NCI-H146 treated with DMSO at 0.1 percent for 48 hours (cell line): ENCODE data around the gene CIDEB.

Experiments used
- DNase-seq: peaks from one replicate; lab custom pipeline; 2025; ENCODE audit not compliant: unreplicated experiment; lab: John Stamatoyannopoulos, UW

CIDEB gene

DNA sequence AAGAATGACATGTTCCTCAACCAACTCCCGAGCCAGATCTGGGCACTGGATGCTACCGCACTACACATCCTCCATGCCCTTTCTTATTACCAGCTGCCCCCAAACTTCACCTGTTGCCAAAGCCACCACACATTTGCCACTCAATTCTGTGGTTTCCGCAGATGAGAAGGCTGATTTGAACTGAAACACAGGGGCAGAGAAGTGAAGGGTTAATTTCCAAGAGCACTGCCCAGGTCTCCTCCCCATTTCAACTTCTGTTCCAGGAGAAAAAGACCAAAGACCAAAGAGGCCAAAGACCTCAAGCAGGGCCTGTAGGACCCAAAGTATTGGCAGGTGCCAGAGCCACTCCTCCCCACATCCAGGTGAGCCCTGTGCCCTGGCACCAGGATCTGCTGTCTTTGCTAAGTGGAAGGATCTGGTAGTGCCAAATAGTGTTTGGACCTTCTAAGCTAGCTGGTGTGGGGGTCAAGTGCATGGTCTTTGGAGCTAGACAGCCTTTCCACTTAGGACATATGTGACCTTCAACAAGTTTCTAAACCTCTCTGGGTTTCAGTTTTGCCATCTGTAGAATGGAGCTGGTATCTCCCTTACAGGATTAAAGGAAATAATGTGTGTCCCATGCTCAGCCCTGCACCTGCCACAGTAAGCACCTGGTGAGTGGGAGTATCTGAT lies 16.2 kb downstream of the CIDEB start:
- DNase-seq = no peak

DNA sequence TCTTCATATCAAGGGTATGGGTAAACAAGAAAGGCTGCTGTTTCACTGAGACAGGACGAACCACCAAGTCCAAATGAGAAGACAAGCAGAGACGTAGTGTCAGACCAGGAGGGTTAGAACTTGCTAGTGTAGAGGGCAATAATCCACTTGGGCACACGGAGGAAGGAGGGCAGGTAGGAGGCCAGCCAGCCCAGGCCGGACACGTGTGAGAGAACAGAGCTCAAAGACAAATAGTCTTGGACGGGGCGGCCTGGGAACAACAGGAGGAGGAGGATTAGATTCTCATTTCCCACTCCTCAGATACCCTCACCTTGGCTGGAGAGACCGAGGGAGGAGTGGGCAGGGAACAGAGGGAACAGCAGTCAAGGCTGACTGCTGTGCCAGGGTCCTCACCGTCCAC lies 17.0 kb downstream of the CIDEB start:
- no peak for DNase-seq

DNA sequence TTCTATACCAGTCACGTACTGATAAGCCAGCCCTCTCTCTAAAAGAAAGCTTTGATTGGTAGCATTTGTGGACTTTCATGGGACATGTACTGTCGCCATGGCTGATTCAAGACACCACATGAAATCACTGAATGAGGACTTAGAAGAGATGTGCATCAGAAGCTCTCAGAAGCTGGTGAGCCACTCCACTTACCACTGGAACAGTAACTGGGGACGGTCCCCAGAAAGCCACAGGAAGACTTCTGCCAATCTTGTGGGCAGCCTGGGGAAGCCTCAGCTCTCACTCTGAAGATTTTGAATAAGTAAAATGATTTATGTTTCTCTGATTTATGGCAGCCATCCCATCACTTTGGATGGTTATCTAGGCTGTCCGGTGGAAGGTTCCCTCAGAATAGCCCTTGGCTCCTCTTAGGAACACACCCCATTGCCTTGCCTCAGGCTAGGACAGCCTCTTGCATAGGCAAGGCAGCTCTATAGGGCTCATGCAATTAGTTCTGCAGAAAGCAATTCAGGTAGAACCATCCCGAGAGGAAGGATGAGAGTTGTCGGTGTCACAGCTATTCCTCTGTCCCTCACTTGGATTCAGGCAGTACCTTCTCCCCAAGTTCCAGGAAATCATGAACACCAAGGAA lies 18.0 kb downstream of the CIDEB start:
- no peak for DNase-seq

DNA sequence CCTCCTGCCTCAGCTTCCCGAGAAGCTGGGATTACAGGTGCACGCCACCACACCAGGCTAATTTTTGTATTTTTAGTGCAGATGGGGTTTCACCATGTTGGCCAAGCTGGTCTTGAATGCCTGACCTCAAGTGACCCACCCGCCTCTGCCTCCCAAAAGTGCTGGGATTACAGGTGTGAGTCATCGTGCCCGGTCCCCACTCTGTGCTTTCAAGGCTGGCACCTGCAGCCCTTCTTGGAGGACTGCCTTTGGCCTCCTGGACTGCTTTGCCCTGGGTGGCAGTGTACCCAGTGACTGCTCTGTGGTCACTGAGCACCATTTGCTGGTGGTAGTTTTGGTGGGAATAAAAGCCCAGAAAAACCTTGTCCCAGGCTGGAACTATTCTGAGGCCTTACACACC lies 20.8 kb downstream of the CIDEB start:
- no peak for DNase-seq

DNA sequence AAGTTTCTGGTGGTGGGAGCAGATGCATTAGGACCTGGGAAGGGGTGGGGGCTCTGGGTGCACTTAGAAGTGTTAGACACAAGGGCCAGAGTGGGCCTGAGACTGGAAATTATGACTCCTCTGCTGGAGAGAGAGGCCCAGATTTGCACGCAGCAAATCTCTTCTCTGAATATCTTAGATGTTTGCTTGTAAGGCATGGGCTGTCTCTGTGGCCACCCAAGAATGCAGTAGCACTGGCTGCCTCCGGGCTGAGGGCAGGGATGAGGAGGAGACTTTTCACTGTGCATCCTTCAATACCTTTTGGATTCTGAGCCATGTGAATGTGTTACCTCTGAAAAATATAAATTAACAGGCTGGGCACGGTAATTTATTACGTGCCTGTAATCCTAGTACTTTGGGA lies 22.4 kb downstream of the CIDEB start:
- DNase-seq = no peak

DNA sequence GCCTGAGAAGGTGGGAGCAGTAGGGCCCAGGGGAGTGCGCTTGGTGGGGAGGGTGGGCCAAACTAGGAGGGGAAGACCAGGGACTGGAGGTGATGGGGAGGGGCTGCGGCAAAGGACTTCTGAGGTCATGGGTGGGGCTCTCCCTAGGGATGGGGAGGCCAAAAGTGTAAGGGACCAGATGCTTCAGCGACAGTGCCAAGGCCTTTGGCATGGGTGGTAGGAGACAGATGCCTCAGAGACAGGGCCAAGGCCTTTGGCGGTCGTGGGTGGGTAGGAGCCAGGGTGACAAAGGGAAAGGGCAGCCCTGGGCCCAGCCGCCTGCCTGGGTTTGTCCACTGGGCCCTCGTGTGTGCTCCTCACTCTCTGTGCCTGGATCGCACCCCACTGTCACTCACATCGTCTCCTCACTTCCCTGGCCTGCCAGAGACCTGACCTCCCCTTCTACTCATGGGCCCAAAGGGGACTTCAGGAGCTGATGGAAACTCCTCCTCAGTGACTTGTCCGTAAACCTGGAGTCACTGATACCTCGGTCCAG lies 23.2 kb downstream of the CIDEB start:
- DNase-seq = no peak

DNA sequence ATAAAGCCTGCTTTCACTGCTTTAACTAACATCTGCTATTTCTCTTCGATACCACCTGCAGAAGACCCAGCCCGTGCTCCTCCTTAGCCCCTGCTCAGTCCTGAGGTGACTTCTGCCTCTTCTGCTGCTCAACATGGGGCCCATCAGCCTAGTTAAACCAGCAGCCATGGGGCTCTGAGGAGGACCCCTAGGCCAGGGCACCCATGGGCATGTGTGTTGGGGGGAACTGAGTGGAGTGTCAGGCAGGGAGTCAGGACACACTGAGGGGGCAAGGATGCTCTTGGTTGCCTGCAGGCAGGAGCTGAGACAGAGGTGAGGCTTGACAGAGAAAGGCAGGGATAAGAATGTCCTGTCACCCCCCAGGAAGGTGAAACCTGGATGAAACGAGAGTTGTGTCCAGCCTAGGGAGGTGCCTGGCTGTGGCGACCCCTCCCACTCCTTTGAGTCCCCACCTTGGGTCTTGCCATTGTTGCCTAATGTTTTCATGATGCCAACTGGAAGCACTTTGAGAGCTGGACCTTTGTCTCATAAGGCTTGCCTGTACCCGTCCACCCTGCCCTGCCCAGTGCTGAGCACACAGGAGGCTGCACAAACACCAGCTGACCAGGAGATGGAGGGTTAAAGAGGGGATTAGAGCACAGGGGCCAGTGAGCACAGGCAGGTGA lies 23.8 kb downstream of the CIDEB start:
- DNase-seq = no peak

DNA sequence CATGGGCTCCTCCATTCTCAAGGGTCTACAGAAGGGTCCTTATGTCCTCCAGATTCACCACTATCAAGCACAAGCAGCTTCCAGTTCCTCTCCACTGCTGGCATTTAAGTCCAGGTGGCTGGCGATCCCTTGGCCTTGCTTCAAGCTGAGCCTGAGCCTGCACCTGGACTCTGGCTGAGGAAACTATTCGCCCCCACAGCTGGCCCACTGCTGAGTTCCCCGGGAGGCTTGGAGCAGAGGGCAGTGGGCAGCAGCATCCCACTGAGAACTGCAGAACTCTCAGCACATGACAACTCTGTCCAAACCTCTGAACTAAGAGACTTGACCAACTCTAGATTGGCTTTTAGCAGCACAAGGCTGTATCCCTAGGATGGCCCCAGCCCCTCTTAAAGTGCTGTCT lies 25.0 kb downstream of the CIDEB start:
- DNase-seq = no peak

DNA sequence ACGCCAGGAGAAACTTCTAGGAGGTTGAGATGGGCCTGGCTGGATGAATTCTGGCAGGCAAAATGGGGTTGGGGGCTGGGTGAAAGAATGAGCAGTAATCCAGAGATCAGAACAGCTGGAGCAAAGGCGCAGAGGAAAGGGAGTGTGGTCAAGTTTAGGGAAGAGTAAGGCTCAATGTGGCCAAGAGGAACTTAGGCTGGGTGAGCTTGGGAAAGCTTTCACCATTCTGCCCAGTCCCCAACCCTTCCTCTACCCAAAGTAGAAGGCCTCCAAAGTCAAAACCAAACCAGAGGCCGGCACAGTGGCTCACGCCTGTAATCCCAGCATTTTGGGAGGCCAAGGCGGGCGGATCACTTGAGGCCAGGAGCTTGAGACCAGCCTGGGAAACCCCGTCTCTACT lies 26.1 kb downstream of the CIDEB start:
- DNase-seq = no peak

DNA sequence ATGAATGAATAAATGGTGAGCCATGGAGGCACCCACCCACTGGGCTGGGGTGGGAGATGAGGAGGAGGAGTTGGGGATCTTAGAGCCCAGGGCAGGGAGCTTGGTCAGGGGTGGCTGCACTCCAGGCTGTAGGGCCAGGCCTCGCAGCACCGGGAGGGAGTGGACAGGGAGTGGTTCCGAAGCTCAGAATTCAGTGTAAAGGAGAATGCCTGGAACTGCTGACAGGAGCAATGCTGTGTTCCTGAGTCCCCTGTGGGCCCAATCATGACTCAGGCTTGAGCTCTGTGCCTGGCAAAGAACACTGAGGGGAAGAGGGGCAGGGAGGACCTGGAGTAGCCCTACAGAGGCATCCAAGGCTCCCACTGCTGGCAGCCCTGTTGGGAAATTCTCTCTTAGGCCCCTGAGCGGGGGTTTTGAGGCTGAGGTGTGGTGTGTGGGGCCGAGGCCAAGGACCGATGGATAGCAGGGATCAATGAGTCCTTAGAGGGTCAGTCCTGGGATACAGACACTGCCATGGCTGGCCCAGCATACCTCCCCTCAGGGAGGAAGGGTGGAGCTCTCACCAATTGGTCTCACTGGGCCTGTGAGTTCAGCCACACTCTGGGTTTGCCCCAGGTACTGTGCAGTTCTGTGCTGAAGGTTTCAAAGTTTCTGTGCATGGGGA lies 26.8 kb downstream of the CIDEB start:
- DNase-seq = no peak

DNA sequence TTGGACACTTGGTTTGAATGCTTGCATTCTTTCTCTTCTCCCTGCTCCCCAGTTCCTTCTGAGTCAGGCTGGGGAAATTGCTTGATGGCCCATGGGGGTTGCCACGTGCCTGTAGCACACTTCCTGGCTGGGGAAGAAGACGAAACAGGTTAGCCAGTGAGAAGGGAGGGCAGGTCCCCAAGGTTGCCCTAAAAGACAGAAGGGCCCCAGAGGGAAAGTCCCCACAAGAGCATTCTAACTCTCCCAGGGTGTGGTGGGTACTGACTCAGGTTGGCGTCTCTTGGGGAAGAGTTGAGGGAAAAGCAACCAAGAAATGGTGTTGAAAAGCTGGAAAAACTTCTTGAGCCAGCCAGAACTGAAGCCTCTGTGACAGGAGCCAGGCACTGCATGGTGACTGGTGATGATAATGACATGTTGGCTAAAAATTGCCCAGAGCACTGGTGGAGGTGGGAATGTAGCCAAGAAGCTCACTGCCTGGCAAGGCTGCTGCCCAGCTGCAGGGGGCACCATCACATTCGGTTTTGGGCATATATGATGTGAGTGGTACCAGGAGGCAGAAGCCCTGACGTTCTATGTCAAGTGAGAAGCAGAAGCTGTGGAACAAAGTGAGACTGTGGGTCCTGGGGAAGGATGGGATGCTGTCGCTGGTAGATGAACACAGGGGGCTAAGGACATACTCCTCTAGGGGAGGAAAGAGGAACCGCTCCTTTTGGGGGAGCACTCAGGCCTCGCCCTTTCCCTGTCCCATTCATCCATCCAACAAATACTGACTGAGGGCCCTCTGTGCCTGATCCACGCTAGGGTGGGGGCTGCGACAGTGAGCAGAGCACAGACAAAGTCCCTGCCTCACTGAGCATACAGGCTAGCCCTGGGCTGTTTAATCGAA lies 28.2 kb downstream of the CIDEB start:
- DNase-seq = no peak

DNA sequence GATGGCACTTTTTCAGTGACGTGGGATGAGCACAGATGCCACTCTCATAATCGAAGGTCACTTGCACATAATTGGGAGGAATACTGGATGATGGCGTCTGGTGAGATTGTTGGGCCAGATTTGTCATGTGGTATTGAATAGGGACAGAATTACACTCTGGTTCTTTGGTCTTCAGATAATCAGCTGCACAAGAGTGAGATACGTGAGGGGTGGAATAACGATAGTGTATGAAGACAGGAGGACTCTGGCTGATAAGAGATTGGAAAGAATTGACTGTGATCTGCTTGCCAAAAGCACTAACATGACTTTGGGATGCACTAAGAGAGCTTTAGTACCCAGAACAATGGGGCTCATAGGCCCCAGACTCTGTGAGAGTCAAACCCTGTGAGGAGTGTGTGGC lies 29.4 kb downstream of the CIDEB start:
- no peak for DNase-seq

DNA sequence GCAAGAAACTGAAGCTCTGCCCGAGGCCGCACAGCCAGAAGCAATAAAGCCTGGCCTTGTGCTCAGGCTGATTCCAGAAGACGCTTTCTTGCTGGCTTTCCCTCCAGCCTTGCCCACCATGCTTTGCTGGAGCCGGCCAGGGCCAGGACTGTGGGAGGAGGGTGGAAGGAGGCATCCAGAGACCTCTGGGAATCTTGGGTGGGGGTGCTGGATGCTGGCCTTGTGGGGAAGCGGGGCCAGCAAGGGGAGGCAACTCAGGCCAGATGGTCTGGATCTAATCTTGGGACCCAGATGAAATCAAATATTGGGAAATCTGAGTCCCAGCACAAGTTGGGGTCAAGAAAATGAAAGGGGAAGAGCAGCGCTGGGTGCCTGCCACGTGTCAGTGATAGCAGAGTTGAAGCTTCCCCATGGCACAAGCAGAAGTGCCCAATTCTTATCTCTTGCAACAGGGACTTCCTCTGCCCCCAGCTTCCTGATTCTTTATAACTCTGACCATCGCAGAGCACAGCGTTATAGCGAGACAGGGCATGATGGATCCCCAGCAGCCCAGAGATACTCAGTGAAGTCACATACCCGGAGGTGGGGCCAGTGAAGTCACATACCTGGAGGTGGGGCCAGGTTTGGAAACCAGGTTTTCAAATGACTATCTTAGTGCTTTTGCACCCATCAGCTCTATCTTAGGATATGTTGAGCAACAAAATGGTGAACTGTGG lies 30.0 kb downstream of the CIDEB start:
- DNase-seq = no peak

DNA sequence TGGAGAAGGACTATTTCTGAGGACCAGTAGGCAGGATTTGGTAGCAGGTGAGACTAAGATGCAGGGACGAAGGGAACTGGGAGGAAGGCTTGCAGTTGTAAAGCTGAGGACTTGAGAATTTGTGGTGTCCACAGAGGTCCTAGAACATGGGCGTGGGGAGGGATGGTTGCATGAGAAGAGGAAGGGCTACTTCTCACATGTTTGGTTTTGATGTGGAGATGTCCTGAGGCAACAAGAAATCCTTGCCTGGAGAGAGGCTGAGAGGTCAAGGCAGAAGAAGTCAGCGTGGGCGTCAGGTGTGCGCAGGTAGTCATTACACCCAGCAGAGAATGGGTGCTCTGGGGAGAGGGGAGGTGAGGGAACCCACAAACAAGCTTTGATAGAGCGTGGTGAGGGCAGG lies 30.7 kb downstream of the CIDEB start:
- DNase-seq = no peak

DNA sequence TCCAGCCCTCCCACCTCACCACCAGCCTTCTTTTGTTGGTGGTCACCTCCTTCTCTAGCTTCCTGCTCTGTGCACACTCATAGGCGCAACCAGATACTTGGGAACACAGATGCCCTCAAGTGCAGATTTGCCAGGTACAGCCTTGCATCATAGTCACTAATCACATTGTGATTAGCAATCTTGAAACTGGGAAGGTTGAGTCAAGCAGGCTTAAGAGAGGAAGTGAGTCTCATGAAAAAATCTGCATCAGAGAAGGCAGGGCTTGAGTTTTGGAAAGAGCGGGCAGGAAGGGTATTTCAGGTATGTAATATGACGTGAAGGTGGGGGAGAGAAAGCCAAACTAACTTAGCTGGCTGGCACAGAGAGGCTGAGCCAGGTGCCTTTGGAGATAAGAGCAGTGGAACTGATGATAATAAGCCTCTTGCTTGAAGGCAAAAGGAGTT lies 33.7 kb downstream of the CIDEB start:
- no peak for DNase-seq

DNA sequence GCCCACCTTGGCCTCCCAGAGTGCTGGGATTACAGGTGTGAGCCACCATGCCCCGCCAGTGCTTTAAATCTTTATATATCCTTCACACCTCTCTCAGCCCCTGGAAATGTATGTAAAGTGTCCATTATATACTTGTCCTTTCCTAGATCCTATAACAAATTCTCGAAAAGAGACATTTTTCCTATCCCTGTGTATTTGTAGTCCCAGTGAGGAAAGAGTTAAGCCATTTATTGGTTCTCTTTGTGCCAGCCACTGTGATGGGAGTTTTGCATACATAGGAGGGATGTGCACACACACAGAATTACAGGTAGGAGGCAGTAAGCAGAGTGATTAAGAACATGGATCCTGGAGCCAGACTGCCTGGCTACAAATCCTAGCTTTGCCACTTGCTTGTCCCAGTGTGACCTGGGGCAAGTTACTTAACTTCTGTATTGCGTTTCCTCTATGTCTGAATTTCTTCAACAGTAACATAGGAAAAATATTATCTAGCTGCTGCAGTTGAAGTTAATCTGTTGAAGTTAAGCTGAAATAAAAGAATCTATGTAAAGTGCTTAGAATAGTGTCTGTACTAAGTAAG lies 34.3 kb downstream of the CIDEB start:
- no peak for DNase-seq

DNA sequence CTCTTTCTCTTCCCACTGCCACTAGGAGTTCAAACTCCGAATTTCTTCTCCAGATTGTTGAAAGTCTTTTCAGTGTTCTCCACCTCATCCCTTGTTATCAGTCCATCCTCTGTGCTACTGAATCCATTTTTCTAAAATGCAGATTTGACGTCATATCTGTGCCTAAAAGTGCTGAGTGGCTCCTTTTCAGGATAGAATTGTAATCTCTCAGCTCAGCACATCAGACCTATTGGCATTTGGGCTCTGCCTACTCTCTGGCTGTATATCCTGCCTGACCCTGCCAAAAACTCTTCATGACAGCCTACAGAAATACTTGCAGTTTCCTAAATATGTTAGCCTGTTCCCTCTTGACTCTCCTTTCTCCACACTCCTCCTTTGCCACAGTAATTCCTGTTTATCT lies 35.3 kb downstream of the CIDEB start:
- no peak for DNase-seq

DNA sequence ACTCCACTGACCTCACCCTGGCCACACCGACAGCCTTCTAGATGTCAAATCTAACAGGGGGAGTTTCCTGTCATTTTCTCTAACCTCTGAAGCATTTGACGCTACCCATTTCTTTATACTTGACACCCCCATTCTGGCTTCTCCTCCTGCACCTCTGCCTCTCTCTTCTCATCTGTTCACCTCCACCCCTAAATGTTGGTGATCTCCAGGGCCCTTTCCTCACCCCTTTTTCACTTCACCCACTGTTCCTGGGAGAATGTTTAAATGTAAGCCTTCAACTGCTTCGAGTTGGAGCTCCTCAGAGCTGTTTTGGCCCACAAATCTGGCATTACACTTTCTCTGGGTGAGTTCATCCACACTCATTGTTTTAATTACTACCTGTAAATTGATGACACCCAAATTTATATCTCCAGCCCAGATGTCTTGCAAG lies 35.9 kb downstream of the CIDEB start:
- no peak for DNase-seq

DNA sequence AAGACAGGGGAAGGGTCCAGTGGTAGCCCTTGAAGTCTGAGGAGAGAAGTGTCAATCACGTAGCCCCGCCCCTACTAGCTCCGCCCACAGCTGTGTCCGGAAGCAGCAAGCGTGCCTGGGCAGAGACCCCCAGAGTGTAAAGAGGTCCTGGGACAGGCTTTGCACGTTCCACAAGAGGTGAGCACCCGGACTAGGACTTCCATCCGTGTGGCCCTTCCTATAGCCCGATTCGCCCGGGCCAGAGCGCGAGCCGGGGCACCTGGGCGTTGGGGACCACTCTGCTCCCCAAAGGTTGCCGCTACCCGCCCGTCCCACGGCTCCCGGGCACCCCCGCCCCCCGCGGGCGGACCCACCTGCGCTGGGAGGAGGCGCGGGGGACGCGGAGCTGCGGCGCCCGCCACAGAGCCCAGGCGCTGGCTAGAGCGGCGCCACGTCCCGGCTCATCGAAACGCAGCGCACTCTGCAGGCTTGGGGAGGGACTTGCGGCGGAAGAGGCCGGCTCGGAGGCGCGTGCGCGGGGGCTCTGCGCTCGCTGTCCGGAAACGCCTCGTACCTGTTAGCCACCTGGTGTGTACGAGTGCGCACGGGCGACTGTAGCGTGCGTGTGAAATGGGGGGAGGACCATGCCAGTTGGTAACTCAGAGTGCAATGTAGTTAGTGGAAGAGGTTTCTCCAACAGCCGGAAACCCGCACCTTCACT lies 36.5 kb downstream of the CIDEB start, which contains the start of gene RABGGTA:
RABGGTA (minus strand) TSS at position 464 of the 700 bp plus-strand sequence. CDS start 482 bp downstream, outside the sequence.
- peak; percentile 81 for DNase-seq
